HTR-8/SVneo (cell line): Measurements from ENCODE around the gene SYT17.

ENCODE experiments used
- DNase-seq: peaks from one replicate; pipeline ENCODE4 v3.0.0; 2011; ENCODE audit warnings: low spot score, mixed read lengths; ENCODE audit not compliant: insufficient read length
- FAIRE-seq: peaks from 2 replicates; lab custom pipeline; 2011; peaks lifted over from hg19 to GRCh38; lab: Jason Lieb, UNC

The SYT17 gene

DNA sequence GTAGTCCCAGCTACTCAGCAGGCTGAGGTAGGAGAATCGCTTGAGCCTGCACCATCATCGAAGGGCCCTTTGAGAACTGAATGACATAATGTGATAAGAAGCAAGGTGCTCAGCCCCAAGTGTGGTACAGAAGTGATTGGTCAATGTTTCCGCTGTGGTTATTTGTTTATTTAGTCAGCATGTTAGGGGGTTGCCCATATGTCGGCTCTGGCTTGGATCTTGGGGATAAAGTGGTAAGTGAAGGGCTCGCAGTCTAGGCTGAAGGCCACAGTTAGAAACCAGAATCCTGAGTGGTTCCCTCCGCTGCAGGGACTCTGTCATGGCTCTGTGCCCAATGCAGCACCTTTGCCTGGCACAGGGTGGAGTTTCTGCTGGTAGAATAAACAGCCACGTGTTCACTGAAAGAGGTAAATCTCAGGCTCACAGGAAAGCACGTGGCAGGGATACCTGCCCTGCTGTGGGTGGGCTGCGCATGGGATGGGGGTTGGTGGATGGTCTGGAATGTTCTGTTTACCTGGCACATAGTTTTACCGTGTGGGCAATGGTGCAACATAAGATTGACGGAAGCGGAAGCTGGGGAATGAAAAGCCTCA, 35.4 kb downstream of the SYT17 start:
- FAIRE-seq (no peak), DNase-seq (no peak)

DNA sequence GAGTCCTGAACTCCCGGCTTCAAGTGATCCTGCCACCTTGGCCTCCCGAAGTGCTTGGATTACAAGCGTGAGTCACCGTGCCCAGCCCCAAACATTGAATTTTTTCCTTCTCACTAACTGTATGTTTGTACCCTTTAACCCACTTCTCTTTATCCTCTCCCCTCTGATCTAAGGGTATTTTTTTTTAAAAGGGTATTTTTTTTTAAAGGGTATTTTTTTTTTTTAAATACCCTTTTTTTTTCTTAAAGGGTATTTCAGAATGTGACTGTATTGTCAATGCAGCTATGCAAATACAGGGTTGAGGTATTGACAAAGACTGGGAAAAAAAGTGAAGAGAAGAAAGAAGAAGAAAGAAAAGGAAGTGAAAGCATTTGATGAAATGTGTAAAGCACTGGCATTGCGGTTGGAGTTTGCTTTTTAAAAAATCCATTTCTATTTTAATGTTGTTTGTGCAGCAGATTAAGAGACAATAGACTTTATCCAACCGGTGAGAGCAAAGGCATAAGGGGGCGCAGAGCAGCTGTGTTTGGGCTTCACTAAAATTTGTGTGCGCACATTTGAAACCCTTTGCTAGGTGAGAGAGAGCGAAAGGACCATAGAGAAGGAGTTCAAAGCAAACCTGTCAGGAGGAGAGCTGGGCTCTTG, 42.4 kb downstream of the SYT17 start:
- FAIRE-seq, result no peak
- no peak for DNase-seq

DNA sequence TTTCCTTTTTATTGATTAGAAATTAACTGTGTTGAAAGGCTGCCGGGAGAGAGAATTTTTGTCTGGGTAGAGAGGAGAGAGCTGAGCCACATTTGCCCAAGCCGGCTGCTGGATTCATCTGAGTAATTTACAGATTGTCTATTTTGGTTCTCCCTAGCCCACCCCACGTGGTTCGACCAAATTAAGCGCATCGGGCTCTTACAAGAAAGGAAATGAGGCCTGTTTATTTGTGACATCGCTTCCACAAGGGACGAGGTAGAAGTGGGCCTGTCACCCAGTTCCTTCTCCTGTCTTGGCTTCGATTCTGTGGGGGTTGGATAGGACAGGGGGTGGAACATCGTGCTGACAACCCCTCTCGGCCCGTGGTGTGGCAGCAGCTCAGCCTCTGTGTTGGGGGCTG, 42.9 kb downstream of the SYT17 start:
- DNase-seq (no peak), FAIRE-seq (no peak)

DNA sequence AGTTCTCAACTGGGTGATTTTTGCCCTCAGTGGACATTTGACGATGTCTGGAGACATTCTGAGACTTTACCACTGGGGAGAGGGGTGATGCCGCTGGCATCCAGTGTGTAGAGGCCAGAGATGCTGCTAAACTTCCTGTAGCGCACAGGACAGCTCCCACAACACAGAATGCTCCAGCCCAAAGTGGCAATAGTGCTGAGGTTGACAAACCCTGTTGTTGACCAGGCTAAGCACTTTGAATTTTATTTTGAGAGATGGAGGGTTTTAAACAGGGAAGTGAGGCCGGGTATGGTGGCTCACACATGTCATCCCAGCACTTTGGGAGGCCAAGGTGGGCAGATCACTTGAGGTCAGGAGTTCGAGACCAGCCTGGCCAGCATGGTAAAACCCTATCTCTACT, 44.0 kb downstream of the SYT17 start:
- DNase-seq, result no peak
- FAIRE-seq, result no peak

DNA sequence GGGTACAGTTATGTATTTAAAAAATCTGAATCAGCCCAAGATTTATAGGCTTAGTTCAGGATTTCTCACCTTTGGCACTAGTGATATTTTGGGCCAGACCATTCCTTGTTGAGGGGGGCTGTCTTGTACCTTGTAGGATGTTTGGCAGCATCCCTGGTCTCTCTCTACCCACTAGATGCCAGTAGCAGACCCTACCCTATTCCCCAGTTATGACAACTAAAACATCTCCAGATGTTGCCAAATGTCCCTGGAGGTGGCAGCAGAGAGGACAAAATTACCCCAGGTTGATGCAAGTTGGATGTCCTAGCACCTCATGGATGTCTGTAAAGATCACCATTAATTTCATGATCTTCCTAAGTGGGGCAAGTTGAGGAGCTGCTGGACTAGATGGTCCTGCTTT, 45.8 kb downstream of the SYT17 start:
- FAIRE-seq, result no peak

DNA sequence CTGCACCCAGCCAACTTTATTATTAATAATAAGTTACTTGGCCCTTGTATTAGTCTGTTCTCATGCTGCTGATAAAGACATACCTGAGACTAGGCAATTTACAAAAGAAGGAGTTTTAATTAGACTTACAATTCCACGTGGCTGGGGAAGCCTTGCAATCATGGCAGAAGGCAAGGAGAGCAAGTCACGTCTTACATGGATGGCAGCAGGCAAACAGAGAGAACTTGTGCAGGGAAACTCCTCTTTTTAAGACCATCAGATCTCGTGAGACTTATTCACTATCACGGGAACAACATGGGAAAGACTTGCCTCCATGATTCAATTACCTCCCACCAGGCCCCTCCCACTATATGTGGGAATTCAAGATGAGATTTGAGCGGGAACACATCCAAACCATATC, 47.7 kb downstream of the SYT17 start:
- DNase-seq, result no peak
- FAIRE-seq, result no peak

More for the DNA sequence above, 45.8 kb downstream of the SYT17 start:
- no peak for DNase-seq

DNA sequence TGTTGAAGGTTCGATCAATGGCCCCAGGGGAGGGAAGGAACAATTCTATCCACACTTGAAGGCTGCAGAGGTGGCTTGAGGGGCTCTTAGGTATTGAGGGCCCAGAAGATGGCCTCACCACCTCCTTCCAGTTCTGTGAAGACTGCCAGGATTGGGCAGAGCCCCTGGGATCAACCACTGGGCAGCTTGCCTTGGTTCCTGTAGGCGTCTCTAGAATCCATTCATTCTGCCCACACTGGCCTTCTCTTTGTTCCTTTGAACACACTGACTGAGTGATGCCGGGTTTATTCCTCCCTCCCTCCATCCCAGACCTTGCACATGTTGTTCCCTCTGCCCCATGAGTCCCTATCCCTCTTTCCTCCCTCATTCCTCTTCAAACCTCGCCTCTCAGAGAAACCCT, 50.5 kb downstream of the SYT17 start:
- FAIRE-seq (no peak), DNase-seq (no peak)

DNA sequence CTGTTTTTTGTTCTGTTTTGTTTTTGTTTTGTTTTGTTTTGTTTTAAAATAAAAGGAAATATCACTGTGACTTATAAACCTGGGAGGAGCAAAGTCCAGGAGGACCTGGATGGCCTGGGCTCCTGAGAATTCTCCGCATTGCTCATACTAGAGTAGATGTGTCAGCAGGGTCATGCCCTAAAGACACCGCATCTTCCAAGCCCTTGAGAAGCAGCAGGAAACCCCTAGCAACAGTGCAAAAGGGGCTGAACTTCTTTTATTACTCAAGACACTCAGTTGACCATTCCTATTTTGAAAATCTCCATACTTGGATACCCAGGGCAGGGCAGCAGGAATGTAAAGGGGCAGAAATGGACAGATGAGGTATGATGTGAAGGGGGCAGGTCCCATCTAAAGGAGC, 51.8 kb downstream of the SYT17 start:
- DNase-seq, result no peak
- FAIRE-seq, result no peak

DNA sequence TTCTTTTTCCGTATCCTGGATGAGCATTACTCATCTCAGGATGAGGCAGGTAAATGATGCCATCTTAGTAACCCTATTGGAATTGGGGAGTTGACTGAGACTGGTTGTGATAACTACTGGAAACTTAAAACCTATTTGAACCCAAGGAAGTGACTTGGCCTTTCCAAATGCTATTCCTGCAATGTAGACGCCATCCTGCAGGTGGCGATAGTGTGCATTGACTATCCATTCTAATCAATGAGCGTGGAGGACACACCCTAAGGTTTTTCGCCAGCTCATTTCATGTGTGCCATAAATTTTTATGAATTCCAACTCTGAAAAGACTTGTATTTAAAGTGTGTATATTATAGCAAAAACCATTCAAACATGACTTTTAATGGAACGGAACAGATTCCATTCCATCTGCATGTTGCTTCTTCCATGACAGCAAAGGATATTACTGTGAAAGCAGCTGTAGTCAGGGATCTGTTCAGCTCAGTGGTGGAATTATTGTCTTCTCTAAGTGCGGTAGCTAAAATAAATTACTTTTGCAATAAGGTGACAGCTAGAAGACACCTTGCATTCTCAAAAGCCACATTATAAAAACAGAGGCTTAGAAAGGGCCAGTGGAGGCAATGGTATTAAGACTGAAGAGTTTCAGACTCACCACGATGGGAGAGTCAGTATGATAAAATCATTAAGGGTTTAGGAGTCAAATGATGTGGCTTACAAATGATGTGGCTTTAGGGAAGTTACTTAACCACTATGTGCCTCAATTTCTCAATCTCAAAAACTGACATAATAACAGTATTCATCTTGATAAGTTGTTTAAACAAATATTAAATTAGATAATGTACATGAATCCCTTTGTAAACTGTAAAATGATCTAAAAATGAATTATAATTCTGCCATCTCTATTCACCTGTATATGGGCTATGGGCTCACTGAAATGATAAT, 55.5 kb downstream of the SYT17 start:
- FAIRE-seq (no peak), DNase-seq (no peak)

DNA sequence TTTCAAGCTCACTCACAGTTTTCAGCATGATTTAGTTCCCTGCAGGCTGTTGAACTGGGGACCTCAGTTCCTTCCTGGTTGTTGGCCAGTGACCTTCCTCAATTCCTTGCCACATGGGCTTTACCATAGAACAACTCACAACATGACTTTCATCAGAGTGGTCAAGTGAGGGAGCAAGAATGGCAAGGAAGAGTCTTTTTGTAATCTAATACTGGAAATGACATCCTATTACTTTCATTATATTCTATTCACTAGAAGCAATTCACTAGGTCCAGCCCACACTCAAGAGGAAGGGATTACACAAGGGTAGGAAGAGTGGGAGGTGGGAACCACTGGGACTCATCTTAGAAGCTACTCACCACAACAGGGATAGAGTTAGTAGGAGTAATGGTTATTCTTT, 57.6 kb downstream of the SYT17 start:
- FAIRE-seq (no peak), DNase-seq (no peak)

DNA sequence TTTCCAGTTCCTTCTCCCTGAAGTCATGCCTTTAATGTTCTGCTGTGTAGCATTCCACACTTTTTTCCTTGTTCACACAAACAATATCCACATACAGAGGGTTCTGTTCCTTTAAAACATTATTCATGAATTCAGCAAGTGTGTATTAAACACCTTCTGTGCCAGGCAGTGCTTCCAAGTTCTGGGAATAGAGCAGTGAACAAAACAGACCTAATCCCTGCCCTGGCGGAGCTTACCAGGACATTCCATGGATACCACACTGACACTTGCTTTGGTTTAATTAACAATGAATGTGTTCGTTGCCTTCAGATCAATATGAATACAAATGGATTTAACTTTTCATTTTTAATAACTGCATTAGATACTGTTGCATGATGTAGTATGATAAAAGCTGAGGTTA, 59.6 kb downstream of the SYT17 start:
- no peak for FAIRE-seq
- DNase-seq, result no peak

DNA sequence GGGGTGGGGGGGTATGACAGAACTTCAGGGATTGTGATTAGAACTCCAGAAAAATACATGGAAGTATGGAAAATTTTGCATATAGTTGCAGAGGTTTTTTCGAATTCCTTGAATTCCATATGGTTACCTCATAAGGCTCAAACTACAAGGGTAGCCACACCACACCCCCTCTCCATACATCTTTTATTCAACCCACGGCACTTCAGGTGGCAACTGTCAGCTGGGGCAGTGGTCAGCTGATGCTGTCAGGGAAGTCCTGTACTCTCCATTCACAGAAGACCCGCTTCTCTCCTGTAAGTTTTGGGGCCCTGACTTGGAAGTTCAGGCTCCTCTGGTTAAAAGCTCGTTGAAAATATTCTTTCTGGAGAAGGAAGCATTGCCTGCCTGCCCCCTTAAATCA, 60.0 kb downstream of the SYT17 start:
- FAIRE-seq (no peak), DNase-seq (peak; percentile 17)

DNA sequence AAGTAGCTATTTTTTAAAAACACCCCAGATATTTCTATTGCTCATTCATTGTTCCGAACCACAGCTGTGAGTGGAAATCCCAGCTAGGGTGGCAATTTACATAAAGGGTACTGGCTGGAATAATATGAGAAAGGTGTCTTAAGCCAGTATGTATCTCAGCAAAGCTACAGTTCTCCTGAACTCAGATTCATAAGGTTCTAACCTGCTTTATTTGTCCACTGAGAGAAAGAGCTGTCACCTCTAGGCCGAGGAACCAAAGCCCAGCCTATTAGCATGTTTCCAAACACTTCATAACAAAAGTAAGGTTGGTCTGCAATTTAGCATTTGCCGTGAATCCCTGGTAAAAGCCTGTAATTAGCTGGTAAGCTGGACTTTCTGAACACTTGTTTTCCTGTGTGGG, 60.5 kb downstream of the SYT17 start:
- DNase-seq (no peak), FAIRE-seq (no peak)

DNA sequence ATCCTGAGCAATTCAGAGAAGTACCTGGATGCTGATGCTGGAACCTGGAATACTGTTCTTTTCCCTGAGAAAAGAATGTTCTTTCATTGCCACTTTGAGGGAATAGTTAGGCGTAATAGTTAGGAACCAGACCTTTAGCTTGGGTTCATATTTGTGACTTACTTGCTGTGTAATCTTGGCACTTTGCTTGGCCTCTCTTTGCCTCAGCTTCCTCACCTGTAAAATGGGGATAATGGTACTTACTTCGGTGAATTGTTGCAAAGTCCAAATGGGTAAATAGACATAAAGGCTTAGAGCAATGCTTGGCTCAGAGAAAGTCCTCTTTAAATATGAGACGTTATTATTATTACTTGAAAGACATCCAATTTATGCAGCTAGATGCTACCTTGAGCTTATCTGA, 62.5 kb downstream of the SYT17 start:
- no peak for FAIRE-seq
- DNase-seq, result no peak

DNA sequence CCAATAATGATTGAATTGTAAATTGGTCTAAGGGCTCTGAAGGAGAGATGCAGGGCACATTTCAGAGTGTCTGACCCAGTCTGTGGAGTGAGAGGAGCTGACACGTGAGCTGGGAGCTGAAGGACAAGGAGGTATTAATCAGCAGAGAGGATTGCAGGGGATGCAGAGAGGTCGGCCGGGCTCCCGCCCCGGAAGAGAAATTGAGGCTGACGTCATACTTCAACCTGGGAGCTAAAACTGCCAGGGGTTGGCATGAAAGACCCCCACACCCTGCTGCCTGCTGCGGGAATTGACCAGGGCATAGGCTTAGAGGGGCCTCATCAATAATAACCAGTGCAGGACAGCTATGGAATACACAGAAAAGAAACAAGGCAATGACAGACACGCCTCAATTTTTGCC, 63.8 kb downstream of the SYT17 start:
- DNase-seq (no peak), FAIRE-seq (no peak)

DNA sequence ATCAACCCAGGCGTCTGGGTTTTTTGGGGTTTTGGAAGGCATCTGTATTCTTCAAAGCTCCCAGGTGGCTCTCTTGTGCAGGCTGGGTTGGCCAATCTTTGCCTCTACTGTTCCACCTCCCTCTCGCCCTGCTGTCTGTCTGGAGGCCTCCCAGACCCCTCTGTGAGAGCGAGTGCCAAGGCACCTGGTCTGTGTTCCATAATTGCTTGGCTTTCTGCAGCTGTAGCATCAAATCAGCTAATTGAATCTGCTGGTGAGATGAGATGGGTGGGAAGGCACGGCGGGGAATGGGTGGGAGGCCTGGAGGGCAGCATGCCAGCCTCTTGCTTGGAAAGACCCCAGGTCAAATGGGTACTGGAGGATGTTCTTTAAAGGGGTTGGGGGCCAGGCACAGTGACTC, 64.9 kb downstream of the SYT17 start:
- FAIRE-seq (no peak), DNase-seq (no peak)

DNA sequence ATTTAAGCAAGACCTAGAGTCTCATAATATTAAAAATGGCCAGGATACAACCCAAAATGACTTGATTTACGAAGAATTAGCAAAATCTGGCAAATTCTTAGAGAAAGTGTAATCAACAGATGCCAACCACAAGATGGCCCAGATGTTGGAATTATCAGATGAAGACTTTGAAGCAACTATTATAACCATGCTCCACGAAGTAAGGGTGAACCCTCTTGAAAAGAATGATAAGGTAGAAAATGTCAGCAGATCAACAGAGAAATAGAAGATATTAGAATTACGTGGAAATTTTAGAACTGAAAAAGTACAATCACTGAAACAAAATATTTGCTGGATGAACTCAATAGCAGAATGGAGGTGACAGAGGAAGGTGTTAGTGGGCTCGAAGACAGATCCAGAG, 67.4 kb downstream of the SYT17 start:
- FAIRE-seq, result no peak
- no peak for DNase-seq

DNA sequence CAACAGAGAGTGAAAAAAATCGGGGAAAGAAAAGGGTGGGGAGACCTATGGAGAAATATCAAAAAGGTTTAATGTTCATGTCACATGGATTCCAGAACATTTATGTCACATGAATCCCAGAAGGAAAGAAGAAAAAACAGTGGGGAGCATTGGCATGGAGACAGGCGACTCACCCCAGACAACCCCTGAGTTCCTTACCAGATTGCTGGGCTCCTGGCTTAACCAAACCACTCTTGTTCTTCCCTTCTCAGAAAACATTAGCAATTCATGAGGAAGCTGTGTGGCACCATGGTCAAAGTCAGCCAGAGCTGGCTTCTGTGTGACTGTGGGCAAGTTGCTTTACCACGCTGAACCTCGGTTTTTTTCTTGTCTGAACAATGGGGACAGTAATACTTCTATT, 67.8 kb downstream of the SYT17 start:
- DNase-seq (no peak), FAIRE-seq (no peak)

DNA sequence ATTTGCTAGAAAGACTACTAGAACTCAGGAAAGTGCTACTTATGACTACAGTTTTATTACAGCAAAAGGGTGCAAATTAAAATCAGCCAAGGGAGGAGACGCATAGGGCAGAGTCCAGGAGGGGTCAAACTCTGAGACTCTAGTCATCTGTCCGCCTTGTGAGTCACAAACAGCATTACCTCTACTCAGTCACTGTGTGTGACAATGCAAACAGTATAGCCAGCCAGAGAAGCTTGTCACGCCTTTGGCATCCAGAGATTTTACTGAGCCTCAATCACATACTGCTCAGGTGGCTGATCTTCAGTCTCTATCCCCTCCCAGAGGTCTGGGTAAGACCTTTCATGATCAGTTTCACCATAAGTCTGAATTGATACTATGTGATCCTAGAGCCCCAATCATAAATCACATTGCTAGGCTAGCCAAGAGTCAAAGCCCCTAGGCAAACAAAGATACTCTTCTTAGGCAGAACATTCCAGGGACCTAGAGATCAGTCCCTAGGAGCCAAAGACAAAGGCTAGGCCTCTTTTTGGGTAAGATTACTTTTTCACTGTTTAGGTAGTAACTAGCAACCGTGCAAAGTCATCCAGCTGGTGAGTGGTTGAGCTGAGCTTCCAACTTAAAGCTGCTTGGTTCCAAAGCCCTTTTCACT, 68.6 kb downstream of the SYT17 start:
- no peak for DNase-seq
- FAIRE-seq, result no peak

DNA sequence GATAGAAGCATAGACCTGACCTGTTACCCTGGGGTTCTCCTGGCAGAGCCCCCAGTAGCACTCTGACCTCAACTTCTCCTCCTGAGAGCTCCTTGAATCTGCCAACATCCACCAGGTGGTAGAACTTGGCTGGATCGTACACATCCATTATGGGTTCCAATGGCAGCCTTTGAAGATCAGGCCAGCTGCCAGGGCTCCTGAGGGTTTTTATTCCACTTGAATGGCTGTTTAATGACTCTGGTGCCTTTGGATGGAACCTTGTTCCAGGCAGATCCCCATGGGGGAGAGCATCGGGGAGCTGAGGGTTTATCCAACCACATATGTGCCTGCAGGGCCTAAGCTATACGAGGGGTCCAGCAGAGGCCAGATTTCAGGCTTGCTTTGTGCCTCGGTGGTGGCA, 70.4 kb downstream of the SYT17 start:
- no peak for FAIRE-seq

More for the DNA sequence above, 70.4 kb downstream of the SYT17 start:
- no peak for DNase-seq
